Stimulated activated CD4-positive, alpha-beta T cell treated with anti-CD3 and anti-CD28 coated beads, TNF-alpha, amount 100 ng/mL, for 4 hours (primary cell): ENCODE data around the gene HOXD1.

Experiments used
- DNase-seq, 3 experiments: peaks; one replicate each; pipeline ENCODE4 v3.0.0-alpha.2; 2020; ENCODE audit warnings: low read depth in 3 of 3

HOXD1 gene

GRCh38 chr2:176187899-176188773 is at the start of gene HOXD1:
TSS of gene HOXD1 (plus strand) at chr2:176188668. CDS start at chr2:176188802, 134 bp downstream.
- DNase-seq: no peak

GRCh38 chr2:176138923-176139660 is 49.4 kb upstream of the HOXD1 start:
- DNase-seq: no peak

- no peak for DNase-seq
These were observed 48.6 kb upstream of the HOXD1 start for GRCh38 chr2:176139661-176140512.

- DNase-seq: peak; percentile 17 to 35 (median 23)
These were observed 47.8 kb upstream of the HOXD1 start for GRCh38 chr2:176140513-176141317.

GRCh38 chr2:176142281-176142680 is 46.2 kb upstream of the HOXD1 start:
- no peak for DNase-seq

GRCh38 chr2:176145085-176145969 is 43.1 kb upstream of the HOXD1 start:
- DNase-seq: no peak

GRCh38 chr2:176146101-176146500 is 42.4 kb upstream of the HOXD1 start:
- DNase-seq: no peak

- no peak for DNase-seq
These were observed 41.8 kb upstream of the HOXD1 start for GRCh38 chr2:176146645-176147044.

- DNase-seq: no peak
These were observed 41.2 kb upstream of the HOXD1 start for GRCh38 chr2:176147210-176147799.

- DNase-seq: no peak
These were observed 40.5 kb upstream of the HOXD1 start for GRCh38 chr2:176147800-176148496.

- no peak for DNase-seq
These were observed 39.6 kb upstream of the HOXD1 start for GRCh38 chr2:176148751-176149421.

- no peak for DNase-seq
These were observed 39.0 kb upstream of the HOXD1 start for GRCh38 chr2:176149481-176149938.

GRCh38 chr2:176149939-176150583 is 38.4 kb upstream of the HOXD1 start:
- DNase-seq: no peak

GRCh38 chr2:176150584-176151441 is 37.7 kb upstream of the HOXD1 start:
- no peak for DNase-seq

- DNase-seq: no peak
These were observed 36.8 kb upstream of the HOXD1 start, which contains the start of gene HOXD4 for GRCh38 chr2:176151442-176152287. TSS of gene HOXD4 (plus strand) at chr2:176151550. CDS start at chr2:176151634, 84 bp downstream.
